GM18526 (cell line): ENCODE results near the gene RNF39.

Source experiments
- POLR2A ChIP-seq: IDR thresholded peaks from 3 replicates; pipeline ENCODE4 v1.6.1; 2011; ENCODE audit not compliant: insufficient read length; ENCODE audit errors: extremely low read depth

Gene RNF39

DNA sequence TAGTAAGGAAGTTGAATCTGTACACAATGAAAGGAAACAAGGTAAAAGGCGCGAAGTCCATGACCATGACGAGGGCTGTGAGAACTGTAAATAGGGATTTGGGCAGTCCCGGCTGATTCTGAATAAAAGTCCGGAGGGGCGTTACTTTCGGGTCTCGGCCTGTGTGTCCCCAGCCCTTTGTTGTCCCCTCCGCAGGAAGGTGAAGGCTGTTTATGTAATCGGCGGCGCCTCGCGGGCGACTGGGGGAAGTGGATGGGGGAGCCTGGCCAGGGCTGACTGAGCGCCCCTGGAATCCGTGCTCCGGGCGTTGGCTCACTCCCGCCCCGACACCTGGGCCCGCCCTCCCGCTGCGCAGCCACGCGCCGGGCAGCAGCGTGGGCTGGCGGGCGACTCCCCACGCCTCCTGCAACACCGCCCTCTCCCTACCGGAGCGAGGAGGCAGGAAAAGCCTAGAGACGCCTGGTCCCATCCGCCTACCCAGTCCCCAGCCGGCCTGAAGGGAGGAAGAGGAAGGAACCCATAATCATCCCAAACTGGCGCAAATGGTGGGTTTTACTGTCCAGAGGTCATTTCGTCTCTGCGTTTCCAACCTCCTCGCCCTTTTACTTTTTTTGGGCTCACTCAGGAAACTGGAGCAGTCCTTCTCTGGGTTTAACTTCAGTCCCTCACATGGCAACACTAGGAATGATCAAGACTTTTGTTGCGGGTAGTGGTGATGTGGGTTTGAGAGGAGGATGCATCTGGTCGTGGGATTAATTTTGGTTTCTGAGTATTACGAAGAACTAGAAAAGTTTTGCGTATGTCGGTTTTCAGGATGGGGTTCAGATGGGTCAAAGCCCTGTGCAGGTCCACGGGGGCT is 25.2 kb upstream of the RNF39 start:
- no peak for TF ChIP-seq POLR2A

DNA sequence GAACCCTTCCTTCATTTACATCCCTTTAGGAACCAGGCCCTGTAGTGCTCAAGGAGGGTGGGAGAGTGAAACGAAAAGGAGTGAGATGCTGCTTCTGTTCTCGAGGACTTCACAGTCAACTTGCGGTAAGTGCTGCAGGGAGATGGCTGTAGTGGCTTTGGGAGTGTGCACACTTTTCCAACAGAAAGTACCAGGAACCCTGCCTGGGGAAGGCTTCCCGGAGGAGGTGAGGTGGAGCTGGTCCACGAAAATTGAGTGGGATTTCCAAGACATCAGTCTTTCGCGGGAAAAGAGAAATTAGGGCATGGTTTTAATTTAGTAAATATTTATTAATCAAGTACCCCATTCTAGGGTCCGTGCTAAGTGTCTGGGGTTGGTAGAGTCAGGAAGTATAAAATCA is 24.6 kb upstream of the RNF39 start:
- TF ChIP-seq POLR2A = no peak

DNA sequence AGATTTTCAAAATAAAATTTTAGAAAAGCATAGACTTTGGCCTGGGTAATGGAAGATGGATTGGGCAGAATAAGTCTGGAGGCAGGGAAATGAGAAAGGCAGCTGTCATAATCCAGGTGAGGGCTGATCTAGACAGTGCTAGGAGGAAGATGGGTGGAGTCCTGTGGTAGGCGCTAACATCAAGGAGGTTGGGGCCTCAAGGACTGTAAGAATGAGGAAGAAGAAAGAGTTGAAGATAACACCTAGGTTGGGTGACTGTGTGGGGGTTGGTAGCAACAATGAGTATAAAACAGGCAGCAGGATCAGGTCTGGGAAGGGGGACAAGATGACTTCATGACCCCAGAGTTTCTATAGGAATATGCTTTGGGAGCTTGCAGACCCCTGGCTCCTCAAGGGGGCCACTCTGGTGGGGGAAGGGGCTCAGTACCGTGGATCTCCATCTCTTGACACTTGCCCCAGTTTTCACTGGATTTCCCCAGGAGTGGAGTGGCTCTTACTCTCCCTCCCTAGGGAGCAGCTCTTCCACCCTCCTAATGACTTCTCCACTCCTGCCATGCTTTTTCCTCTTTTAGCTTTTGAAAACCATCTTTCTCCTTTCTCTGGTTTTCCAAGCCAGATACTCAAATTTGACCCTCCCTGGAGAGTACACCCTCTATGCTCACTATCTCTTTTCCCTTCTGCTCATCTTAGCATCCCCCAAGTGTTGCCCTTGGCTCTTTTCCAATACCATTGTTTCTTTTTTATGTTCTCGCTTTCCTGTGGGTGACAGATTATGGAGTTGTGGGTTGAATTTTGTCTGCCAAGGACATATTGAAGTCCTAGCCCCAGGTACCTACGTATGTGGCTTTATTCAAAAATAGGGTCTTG is 22.6 kb upstream of the RNF39 start:
- TF ChIP-seq POLR2A = no peak

DNA sequence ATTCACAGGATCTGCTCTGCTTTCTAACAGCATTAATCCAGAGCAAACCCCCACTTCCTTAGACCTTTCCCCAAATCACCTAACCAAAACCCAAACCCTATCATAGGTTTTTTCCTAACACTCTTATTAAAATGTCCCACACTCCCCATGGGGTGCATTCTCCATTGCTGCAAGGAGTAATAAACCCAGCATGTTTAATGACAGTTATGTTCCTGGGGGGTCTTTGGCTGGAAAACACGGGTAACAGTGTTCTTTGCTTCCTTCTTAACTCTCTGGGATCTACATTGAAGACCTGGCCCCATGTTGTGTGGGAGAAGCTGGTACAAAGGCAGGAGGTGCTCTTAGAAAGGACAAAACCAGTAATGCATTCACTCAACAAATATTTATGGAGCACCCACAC is 21.3 kb upstream of the RNF39 start:
- TF ChIP-seq POLR2A = no peak

DNA sequence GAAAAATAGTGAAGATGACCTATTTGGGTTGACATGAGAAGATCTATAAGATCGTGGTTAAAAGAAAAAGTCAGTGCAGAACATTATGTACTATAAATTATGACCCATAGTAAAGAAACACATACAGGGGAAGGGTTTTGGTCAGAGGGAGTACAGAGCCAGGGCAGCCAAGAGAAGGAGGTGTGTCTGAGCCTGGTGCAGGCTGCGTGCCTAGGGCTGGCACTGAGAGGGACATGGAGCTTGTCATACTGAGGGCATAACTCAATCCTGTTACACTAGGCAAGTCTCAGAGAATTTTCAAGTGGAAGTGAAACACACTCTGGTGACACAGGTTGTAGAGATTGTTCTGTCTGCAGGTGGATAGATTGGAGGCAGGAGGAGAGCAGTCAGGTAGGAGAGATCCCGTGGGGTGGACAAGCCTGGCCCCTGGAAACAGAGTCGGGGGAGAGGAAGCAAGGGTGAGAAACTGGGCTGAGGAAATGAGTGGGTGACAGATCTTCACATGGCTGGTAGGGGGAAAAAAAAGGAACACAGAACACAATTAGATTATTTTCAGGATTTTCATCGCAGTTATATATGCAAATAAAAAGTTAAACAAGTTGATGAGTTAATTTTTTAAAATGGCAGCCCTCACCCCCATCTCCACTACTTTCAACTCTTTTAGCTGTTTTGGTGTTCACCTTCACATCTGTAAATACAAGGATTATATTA is 18.5 kb upstream of the RNF39 start:
- TF ChIP-seq POLR2A = no peak

DNA sequence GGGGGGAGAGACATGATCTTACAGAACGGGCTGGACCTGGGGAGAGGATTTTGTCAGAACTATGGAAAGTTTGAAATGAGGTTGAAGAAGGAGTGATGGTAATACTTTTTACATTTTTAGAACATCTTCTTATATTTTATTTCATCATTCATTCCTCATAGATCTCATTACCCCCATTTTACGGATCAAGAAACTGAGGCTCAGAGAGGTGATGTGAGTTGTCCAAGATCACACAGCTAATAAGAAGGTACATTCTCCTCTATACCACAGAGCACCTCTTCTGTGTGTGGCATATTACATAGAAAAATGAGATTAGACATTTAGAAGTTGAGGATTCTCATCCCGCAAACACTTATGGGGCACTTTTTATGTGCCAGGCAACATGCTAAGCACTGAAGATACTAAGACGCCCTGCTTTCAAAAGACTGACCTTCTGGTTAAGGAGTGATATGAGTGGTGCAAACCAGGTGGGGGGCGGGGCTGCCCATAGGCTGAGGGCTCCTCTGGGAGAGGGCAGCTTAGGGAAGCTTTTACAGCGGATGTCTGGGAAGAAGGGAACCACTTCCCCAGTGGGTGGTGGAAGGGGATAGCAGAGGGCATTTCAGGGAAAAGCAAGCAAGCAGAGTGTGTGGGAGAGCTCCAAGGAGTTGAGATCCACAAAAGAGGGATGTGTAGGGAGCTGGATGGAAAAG is 17.4 kb upstream of the RNF39 start:
- TF ChIP-seq POLR2A = no peak

DNA sequence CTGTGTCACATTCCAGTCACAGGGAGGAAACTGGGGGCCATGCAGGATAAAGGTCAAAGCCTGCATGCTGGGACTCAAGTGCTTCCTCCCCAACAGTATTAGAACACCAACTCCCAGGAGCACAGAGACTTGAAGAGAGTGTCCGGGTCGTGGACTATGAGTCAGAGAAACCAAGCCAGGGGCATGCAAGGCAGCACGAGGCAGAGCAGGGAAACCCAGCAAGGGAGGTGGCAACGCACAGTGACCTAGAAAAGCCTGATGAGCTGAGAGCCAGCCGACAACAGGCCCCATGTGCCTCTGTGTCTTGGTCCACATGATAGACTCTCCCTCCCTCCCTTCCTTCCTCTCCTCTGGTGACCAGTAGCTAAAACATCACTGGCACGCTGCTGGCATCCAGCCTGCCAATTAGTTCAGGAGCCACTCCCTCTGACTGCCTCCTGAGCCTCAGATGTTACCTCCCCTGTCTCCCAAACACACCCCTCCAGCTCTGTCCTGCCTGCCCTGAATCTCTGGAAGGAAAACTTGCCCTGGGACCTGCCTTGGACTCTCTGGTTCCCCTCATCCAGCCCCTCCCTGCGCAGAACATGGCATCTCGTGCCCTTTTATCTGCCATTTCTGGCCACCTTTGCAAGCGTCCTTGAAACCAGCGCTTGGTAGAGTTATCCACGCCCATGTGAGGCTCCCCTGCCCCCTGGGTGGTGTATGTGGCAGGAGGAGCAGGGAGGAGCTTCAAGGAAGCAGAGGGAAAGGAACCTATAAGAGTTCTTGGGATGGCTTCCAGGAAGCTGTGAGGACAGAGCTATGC is 16.2 kb upstream of the RNF39 start:
- no peak for TF ChIP-seq POLR2A

DNA sequence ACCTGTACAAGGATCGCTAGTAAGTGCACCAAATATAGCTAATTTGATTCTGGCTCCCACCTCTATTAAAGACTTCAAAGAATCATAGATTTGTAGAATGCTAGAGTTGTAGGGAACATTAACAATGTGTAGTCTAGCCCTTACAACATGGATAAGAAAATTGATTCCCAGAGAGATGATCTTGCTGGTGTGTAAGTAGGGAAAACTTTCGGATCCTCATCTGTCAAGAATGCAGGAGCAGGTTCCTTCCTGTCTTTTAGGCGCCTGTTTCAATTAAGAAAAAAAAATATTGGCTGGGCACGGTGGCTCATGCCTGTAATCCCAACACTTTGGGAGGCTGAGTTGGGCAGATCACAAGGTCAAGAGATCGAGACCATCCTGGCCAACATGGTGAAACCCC is 12.3 kb upstream of the RNF39 start:
- no peak for TF ChIP-seq POLR2A

DNA sequence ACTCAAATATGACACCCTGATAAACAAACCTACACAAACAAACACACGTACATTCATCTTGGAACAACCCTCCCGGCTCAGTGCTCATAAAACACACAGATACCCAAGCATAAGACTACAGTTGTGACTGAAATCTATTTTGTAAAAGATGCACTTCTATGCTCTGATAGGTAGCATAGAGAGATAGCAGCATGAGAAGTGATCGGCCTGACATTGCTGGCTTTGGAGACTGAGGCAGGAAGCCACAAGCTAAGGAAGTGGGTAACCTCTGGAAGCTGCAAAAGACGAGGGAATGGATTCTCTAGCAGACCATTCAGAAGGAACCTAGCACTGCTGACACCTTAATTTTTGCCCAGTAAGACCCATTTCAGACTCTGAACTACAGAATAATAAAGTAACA is 1.6 kb upstream of the RNF39 start:
- no peak for TF ChIP-seq POLR2A

DNA sequence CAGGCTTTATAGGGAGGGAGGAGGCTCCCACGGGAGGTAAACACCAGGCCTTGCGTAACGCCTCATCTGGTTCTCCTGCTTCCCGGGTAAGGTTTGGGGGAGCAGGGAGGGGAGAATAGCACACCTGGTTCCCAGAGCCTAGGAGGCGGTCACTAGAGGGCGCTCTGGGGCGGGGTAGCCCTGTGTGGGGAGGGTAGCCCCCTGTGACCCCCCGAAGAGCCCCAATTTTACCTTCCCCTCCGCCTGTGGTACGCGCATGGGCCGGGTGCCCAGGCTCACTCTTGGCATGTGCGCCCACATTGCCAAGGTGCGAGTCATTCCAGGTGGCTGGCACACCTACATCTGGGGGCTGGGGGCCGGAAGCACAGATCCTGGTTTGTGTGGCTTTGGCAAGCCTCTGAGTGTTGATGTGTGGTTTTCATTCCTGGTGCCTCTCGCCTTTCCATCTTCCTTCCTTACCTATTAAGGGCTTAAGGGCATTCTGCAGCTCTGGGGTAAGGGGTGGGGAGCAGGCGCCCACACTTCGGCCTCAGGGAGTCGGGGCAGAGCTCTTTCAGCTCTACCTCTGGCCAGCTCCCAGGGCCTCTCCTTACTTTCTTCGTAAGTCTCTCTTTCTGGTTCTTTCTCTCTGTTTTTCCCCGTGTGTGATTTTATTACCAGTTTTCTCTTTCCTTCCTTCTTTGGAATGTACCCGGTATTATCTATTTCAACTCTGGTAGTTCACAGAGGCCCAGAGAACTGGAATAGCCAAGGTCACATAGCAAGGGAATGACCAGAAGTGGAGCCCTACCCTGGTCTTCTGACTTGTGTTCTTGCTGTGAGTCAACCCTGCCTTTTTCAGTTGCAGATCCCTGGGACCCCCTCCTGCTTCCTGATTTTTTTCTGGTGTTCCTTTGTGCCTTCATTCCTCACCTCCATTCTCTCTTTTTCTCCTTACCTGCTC is 492 bp upstream of the RNF39 start:
- no peak for TF ChIP-seq POLR2A

DNA sequence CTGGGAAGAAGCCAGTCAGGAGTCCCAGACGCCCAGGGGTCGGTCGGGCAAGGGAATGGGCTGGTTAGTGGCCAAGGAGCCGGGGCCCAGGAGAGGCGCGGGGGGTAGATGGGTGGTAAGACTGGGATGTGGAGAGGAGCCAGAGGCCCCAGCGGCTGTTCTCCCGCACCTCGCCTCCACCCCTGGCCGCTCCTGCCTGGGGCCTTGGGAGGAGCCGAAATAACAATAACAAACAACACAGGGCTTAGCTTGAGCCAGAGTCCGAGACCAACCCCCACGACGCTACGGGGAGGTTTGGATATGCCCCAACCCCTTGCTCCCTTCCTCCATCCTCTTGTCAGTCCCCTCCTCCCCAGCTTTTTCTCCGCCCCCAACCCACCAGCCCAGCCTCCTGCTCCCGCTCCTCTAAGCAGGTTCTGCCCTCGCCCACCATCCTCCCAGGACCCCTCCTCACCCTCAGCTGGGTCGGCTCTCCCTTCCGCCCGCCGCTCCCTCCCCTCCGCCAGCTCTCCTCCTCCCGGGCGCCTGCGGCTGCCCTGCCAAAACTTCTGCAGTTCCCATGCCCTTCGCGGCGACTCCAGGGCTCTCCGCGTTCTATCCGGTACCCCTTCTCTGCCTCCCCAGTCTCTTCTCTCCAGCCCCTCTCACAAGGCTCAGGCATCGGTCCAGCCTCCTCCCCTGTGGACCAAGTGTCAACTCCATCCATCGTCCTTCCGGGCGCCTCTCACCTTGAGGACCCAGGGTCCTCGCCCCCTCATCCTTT is 1.1 kb downstream of the RNF39 start:
- TF ChIP-seq POLR2A = no peak

DNA sequence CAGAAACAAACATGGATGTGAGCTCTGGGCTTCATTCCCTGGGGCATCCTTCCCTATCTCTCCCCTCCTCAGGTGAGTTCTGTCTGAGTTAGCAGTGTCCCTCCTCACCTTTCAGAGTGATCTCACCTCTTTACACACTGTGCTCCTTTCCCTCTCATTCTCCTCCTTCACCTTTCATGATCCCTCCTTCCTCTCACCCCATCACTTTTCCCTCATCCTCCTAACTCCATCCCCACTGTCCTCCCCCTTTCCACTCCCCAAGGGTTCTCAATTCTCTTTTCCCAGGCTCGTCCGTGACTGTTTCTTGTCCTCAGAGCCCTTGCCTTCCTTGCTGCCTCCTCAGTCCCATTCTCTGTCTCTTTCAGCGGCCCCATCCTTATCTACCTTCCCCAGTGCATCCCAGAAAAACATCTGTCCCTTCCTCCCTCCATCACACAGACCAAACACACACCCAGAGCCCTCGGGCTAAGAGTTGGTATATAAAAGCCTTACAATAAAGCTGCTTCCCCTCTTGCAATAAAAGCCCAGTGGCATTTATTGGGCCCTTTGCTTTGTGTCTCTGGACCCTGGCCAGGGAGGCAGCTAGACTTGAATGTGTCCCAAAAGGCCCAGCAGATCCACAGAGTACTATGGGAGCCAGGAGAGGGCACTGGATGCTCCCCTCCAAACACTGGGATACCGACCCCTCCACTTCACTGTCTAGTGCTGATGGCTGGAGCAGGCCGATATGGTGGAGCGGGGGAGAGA is 1.9 kb downstream of the RNF39 start:
- TF ChIP-seq POLR2A = no peak
